Activated CD8-positive, alpha-beta memory T cell treated with anti-CD3 and anti-CD28 coated beads, Interleukin-2, amount 50 U/mL, for 1 hour (primary cell): ENCODE measurements around the gene ZNF563.

Experiments
- DNase-seq: peaks from one replicate; pipeline ENCODE4 v3.0.0-alpha.2; 2020; ENCODE audit errors: extremely low read depth

ZNF563 gene

GRCh38 chr19:12294249-12295158 is 38.9 kb downstream of the ZNF563 start, which contains the start of gene ZNF44:
TSS of gene ZNF44 (minus strand) at chr19:12294883. CDS start at chr19:12294694, 189 bp downstream.
- peak; percentile 91 for DNase-seq

GRCh38 chr19:12293777-12294248 is 39.6 kb downstream of the ZNF563 start:
- DNase-seq, result no peak

GRCh38 chr19:12289790-12290065 is 43.7 kb downstream of the ZNF563 start:
- DNase-seq, result no peak

GRCh38 chr19:12287958-12288500 is 45.4 kb downstream of the ZNF563 start:
- no peak for DNase-seq

GRCh38 chr19:12284631-12285030 is 48.8 kb downstream of the ZNF563 start:
- no peak for DNase-seq

- DNase-seq, result no peak
Measured at GRCh38 chr19:12284226-12284625, 49.2 kb downstream of the ZNF563 start.

- no peak for DNase-seq
Measured at GRCh38 chr19:12278713-12279112, 54.7 kb downstream of the ZNF563 start.

GRCh38 chr19:12272980-12273901 is 60.2 kb downstream of the ZNF563 start:
- no peak for DNase-seq

GRCh38 chr19:12272386-12272785 is 61.0 kb downstream of the ZNF563 start:
- no peak for DNase-seq

- no peak for DNase-seq
Measured at GRCh38 chr19:12270854-12271253, 62.6 kb downstream of the ZNF563 start.
